ENCODE results near the gene DNER. TPM values are rescaled to one million over a fixed set of nuclear protein-coding genes. Genes with fewer than 3 reads are reported as not detected.

The DNER gene
- total and polyA plus RNA-seq, 2 donors from 2014 or later, result 16.5 to 21.9 TPM

DNA sequence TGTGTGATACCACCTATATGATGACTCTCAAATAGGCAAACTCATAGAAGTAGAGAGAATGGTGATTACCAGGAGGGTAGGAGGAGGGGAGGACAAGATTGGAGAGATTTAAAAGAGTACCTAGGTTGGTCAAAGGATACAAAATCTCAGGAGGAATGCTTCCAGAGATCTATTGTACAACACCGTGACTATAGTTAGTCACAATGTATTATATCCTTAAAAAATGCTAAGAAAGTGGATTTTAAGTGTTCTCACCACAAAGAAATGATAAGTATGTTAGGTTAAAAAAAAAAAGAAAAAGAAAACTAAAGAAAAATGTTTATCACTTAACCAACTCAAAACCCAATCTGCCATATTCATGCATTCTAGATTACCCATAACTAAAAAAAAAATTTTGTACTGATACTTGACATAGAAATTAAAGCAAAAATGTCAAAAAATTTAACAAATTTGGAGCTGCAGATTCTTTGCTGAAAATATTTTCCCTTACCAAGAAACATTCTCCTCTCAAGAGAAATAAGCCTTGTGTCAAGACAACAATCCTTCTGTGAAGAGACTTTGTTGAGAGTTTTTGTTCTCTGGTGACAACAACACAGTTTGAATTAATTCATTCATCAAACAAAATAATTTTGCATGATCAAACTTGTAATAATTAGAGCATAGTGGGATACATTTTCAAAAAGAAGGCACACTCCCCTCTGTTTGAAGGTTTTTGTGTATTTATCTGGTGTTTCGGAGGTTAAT, 213.1 kb downstream of the DNER start:
- TF ChIP-seq, protein P1, sequence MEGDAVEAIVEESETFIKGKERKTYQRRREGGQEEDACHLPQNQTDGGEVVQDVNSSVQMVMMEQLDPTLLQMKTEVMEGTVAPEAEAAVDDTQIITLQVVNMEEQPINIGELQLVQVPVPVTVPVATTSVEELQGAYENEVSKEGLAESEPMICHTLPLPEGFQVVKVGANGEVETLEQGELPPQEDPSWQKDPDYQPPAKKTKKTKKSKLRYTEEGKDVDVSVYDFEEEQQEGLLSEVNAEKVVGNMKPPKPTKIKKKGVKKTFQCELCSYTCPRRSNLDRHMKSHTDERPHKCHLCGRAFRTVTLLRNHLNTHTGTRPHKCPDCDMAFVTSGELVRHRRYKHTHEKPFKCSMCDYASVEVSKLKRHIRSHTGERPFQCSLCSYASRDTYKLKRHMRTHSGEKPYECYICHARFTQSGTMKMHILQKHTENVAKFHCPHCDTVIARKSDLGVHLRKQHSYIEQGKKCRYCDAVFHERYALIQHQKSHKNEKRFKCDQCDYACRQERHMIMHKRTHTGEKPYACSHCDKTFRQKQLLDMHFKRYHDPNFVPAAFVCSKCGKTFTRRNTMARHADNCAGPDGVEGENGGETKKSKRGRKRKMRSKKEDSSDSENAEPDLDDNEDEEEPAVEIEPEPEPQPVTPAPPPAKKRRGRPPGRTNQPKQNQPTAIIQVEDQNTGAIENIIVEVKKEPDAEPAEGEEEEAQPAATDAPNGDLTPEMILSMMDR (IDR thresholded peaks at IDR 0.05; ENCODE audit: borderline replicate concordance, extremely low read depth, insufficient read depth), result no peak
- no peaks in the 10 kb centered on the region for H3K36me3 ChIP-seq (ENCODE audit: control insufficient read depth in 2 of 3, insufficient read depth in 3 of 3, low read length in 3 of 3)
- no peaks in the 10 kb centered on the region for H3K27me3 ChIP-seq (ENCODE audit: control insufficient read depth, insufficient read depth, low read length)
- intact Hi-C loops (cut with DNase I), result no loop called here
- no peaks in the 10 kb centered on the region for H3K4me1 ChIP-seq (ENCODE audit: control insufficient read depth in 2 of 3, insufficient read depth in 2 of 3, low read depth in 1 of 3, low read length in 3 of 3)
- H3K27ac ChIP-seq (ENCODE audit: low read depth in 2 of 2, low read length in 2 of 2), result no peak overlapping the region
- FAIRE-seq (no peak), DNase-seq (no peak)
- no peak overlapping the region for H3K9ac ChIP-seq (ENCODE audit: low read length in 3 of 3)
- H3K4me3 ChIP-seq (ENCODE audit: low read length in 3 of 3), result no peak overlapping the region
- H3K9me3 ChIP-seq (ENCODE audit: control insufficient read depth in 2 of 3, insufficient read depth in 1 of 3, low read length in 3 of 3), result peaks cover 0 to 2% (median 0%) of the 10 kb centered on the region in 3 donors

DNA sequence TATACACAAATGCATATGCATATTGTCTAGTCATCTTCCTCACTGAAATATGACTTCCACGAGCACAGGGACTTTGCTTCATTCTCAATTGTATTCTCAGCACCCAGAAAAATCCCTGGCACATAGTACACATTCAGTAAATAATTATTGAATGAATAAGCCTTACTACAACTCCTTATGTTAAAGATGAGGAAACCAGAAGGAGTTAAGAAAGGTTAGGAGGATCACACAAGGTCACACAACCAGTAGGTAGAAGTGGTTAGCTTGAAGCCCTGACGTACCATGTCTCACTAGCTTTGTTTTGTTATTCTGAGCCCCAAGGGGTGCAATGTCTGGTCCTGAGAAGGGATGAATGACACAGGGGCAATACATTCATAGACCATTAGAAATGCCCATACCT, 222.3 kb downstream of the DNER start:
- H3K27me3 ChIP-seq (ENCODE audit: control insufficient read depth, insufficient read depth, low read length), result no peaks in the 10 kb centered on the region
- peaks cover 0 to 6% (median 2%) of the 10 kb centered on the region in 3 donors for H3K9me3 ChIP-seq (ENCODE audit: control insufficient read depth in 2 of 3, insufficient read depth in 1 of 3, low read length in 3 of 3)
- DNase-seq (no peak), FAIRE-seq (no peak)
- H3K4me3 ChIP-seq (ENCODE audit: low read length in 3 of 3), result no peak overlapping the region
- TF ChIP-seq, protein P1 (IDR thresholded peaks at IDR 0.05; ENCODE audit: borderline replicate concordance, extremely low read depth, insufficient read depth), result no peak
- intact Hi-C loops (cut with DNase I), result no loop called here
- no peaks in the 10 kb centered on the region for H3K4me1 ChIP-seq (ENCODE audit: control insufficient read depth in 2 of 3, insufficient read depth in 2 of 3, low read depth in 1 of 3, low read length in 3 of 3)
- no peak overlapping the region for H3K27ac ChIP-seq (ENCODE audit: low read depth in 2 of 2, low read length in 2 of 2)
- no peak overlapping the region for H3K9ac ChIP-seq (ENCODE audit: low read length in 3 of 3)
- H3K36me3 ChIP-seq (ENCODE audit: control insufficient read depth in 2 of 3, insufficient read depth in 3 of 3, low read length in 3 of 3), result no peaks in the 10 kb centered on the region

DNA sequence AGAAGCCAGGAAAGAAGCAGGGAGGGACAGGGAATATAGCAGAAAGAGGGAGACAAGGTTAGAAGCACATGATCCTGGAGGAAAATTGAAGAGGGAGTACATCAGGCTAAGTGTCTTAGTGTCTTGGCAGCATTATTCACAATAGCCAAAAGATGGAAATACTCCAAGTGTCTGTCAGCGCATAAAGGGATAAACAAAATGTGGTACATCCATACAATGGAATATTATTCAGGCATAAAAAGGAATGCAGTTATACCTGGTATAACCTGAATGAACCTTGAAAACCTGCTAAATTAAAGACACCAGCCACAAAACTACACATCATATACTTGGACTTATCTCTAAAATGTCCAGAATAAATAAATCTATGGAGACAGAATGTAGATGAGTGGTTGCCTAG, 224.2 kb downstream of the DNER start:
- H3K27ac ChIP-seq (ENCODE audit: low read depth in 2 of 2, low read length in 2 of 2), result no peak overlapping the region
- H3K9ac ChIP-seq (ENCODE audit: low read length in 3 of 3), result no peak overlapping the region
- TF ChIP-seq, protein P1 (IDR thresholded peaks at IDR 0.05; ENCODE audit: borderline replicate concordance, extremely low read depth, insufficient read depth), result no peak
- H3K27me3 ChIP-seq (ENCODE audit: control insufficient read depth, insufficient read depth, low read length), result no peaks in the 10 kb centered on the region
- DNase-seq (no peak), FAIRE-seq (no peak)
- H3K4me3 ChIP-seq (ENCODE audit: low read length in 3 of 3), result no peak overlapping the region
- H3K4me1 ChIP-seq (ENCODE audit: control insufficient read depth in 2 of 3, insufficient read depth in 2 of 3, low read depth in 1 of 3, low read length in 3 of 3), result no peaks in the 10 kb centered on the region
- peaks cover 0 to 6% (median 2%) of the 10 kb centered on the region in 3 donors for H3K9me3 ChIP-seq (ENCODE audit: control insufficient read depth in 2 of 3, insufficient read depth in 1 of 3, low read length in 3 of 3)
- no peaks in the 10 kb centered on the region for H3K36me3 ChIP-seq (ENCODE audit: control insufficient read depth in 2 of 3, insufficient read depth in 3 of 3, low read length in 3 of 3)
- intact Hi-C loops (cut with DNase I), result no loop called here

Data from kidney (tissue), 14 donors.